Stomach smooth muscle (tissue), 2 donors: Measurements from ENCODE around the gene MRLN.

Source experiments
- H3K27ac ChIP-seq: one replicate; pipeline ENCODE4 v1.7.0; 2013; ENCODE audit warnings: mild to moderate bottlenecking, low read length, inconsistent platforms
- H3K27me3 ChIP-seq, 2 donors: one replicate each; pipeline ENCODE4 v1.7.0; 2013; ENCODE audit warnings: low read length in 2 of 2; ENCODE audit not compliant: insufficient read depth in 2 of 2, control insufficient read depth in 1 of 2
- H3K36me3 ChIP-seq, 2 donors: one replicate each; pipeline ENCODE4 v1.7.0; 2013; ENCODE audit warnings: low read length in 2 of 2; ENCODE audit not compliant: control insufficient read depth in 2 of 2, insufficient read depth in 2 of 2
- H3K4me1 ChIP-seq: one replicate; pipeline ENCODE4 v1.7.0; 2013; ENCODE audit warnings: low read length; ENCODE audit not compliant: control insufficient read depth, insufficient read depth
- H3K4me3 ChIP-seq, 2 donors: one replicate each; pipeline ENCODE4 v1.7.0; 2013; ENCODE audit warnings: low read length in 2 of 2
- H3K9ac ChIP-seq, 2 donors: one replicate each; pipeline ENCODE4 v1.7.0; 2013; ENCODE audit warnings: low read length in 2 of 2, mild to moderate bottlenecking in 1 of 2
- H3K9me3 ChIP-seq, 2 donors: one replicate each; pipeline ENCODE4 v1.7.0; 2013; ENCODE audit warnings: low read length in 2 of 2; ENCODE audit not compliant: control insufficient read depth in 2 of 2
- donor health status: healthy.
- donor health status: Pancreatic carcinoma.

The MRLN gene

GRCh38 chr10:59779756-59780533 is 26.7 kb upstream of the MRLN start:
- no peaks in the 10 kb centered on the region for H3K36me3 ChIP-seq
- no peaks in the 10 kb centered on the region for H3K27me3 ChIP-seq
- no peak overlapping the region for H3K9ac ChIP-seq
- H3K4me3 ChIP-seq, result no peak overlapping the region
- no peak overlapping the region for H3K27ac ChIP-seq
- no peaks in the 10 kb centered on the region for H3K9me3 ChIP-seq
- H3K4me1 ChIP-seq, result no peaks in the 10 kb centered on the region

GRCh38 chr10:59774451-59774850 is 21.2 kb upstream of the MRLN start:
- Histone ChIP-seq H3K27ac (no peak overlapping the region), H3K9ac (no peak overlapping the region), H3K9me3 (no peaks in the 10 kb centered on the region), H3K4me3 (no peak overlapping the region), H3K27me3 (no peaks in the 10 kb centered on the region), H3K36me3 (no peaks in the 10 kb centered on the region), H3K4me1 (no peaks in the 10 kb centered on the region)

GRCh38 chr10:59773088-59773487 is 19.8 kb upstream of the MRLN start:
- H3K27ac ChIP-seq, result no peak overlapping the region
- no peak overlapping the region for H3K9ac ChIP-seq
- H3K36me3 ChIP-seq, result no peaks in the 10 kb centered on the region
- H3K9me3 ChIP-seq, result no peaks in the 10 kb centered on the region
- no peaks in the 10 kb centered on the region for H3K27me3 ChIP-seq
- no peaks in the 10 kb centered on the region for H3K4me1 ChIP-seq
- H3K4me3 ChIP-seq, result no peak overlapping the region

- Histone ChIP-seq H3K4me1 (no peaks in the 10 kb centered on the region), H3K27ac (no peak overlapping the region), H3K36me3 (no peaks in the 10 kb centered on the region), H3K27me3 (no peaks in the 10 kb centered on the region), H3K9ac (no peak overlapping the region), H3K9me3 (no peaks in the 10 kb centered on the region), H3K4me3 (no peak overlapping the region)
Observed at GRCh38 chr10:59771162-59771807, 18.0 kb upstream of the MRLN start.

- Histone ChIP-seq H3K27me3 (no peaks in the 10 kb centered on the region), H3K9me3 (no peaks in the 10 kb centered on the region), H3K4me3 (no peak overlapping the region), H3K9ac (no peak overlapping the region), H3K4me1 (no peaks in the 10 kb centered on the region), H3K27ac (no peak overlapping the region), H3K36me3 (no peaks in the 10 kb centered on the region)
Observed at GRCh38 chr10:59770689-59771088, 17.4 kb upstream of the MRLN start.

- Histone ChIP-seq H3K4me1 (no peaks in the 10 kb centered on the region), H3K36me3 (no peaks in the 10 kb centered on the region), H3K9me3 (no peaks in the 10 kb centered on the region), H3K27ac (no peak overlapping the region), H3K4me3 (no peak overlapping the region), H3K27me3 (no peaks in the 10 kb centered on the region), H3K9ac (no peak overlapping the region)
Observed at GRCh38 chr10:59762505-59762904, 9.2 kb upstream of the MRLN start.

- Histone ChIP-seq H3K4me1 (no peaks in the 10 kb centered on the region), H3K36me3 (no peaks in the 10 kb centered on the region), H3K27ac (no peak overlapping the region), H3K27me3 (no peaks in the 10 kb centered on the region), H3K9ac (no peak overlapping the region), H3K4me3 (no peak overlapping the region), H3K9me3 (no peaks in the 10 kb centered on the region)
Observed at GRCh38 chr10:59757966-59758365, 4.7 kb upstream of the MRLN start.

- Histone ChIP-seq H3K27ac (no peak overlapping the region), H3K9me3 (no peaks in the 10 kb centered on the region), H3K36me3 (no peaks in the 10 kb centered on the region), H3K4me1 (no peaks in the 10 kb centered on the region), H3K9ac (no peak overlapping the region), H3K27me3 (no peaks in the 10 kb centered on the region), H3K4me3 (no peak overlapping the region)
Observed at GRCh38 chr10:59754951-59755350, 1.7 kb upstream of the MRLN start.

GRCh38 chr10:59752278-59752940 is 846 bp downstream of the MRLN start:
- H3K27me3 ChIP-seq, result peaks cover 0 to 2% of the 10 kb centered on the region in 2 donors
- no peak overlapping the region for H3K27ac ChIP-seq
- no peak overlapping the region for H3K4me3 ChIP-seq
- no peaks in the 10 kb centered on the region for H3K9me3 ChIP-seq
- H3K4me1 ChIP-seq, result no peaks in the 10 kb centered on the region
- no peak overlapping the region for H3K9ac ChIP-seq
- H3K36me3 ChIP-seq, result no peaks in the 10 kb centered on the region

- Histone ChIP-seq H3K9me3 (no peaks in the 10 kb centered on the region), H3K27me3 (peaks cover 0 to 3% of the 10 kb centered on the region in 2 donors), H3K27ac (no peak overlapping the region), H3K9ac (no peak overlapping the region), H3K36me3 (no peaks in the 10 kb centered on the region), H3K4me3 (no peak overlapping the region), H3K4me1 (no peaks in the 10 kb centered on the region)
Observed at GRCh38 chr10:59750155-59750945, 2.9 kb downstream of the MRLN start.
